Measurements from ENCODE around the gene TMEM231.
"Not testable (repeated sequence)": the region's sequence is repeated elsewhere in the genome, so short reads cannot be mapped to it uniquely, and the experiment has no call there.

TMEM231 gene

GRCh38 chr16:75529056-75529905 lies 26.8 kb downstream of the TMEM231 start:
- DNase-seq, result no peak

GRCh38 chr16:75527825-75528299 lies 28.2 kb downstream of the TMEM231 start:
- no peak for DNase-seq

GRCh38 chr16:75526032-75526790 lies 29.8 kb downstream of the TMEM231 start:
- no peak for DNase-seq

- DNase-seq, result no peak
These were observed 36.9 kb downstream of the TMEM231 start for GRCh38 chr16:75519175-75519574.

- DNase-seq, result not testable (repeated sequence)
These were observed 39.7 kb downstream of the TMEM231 start for GRCh38 chr16:75516189-75516966.

GRCh38 chr16:75514296-75514695 lies 41.8 kb downstream of the TMEM231 start:
- no peak for DNase-seq

GRCh38 chr16:75506574-75506973 lies 49.5 kb downstream of the TMEM231 start:
- no peak for DNase-seq

GRCh38 chr16:75506107-75506506 lies 49.9 kb downstream of the TMEM231 start:
- no peak for DNase-seq

- no peak for DNase-seq
These were observed 52.3 kb downstream of the TMEM231 start for GRCh38 chr16:75503801-75504200.

- no peak for DNase-seq
These were observed 53.0 kb downstream of the TMEM231 start for GRCh38 chr16:75502916-75503605.

GRCh38 chr16:75501820-75502219 lies 54.2 kb downstream of the TMEM231 start:
- not testable (repeated sequence) for DNase-seq

- DNase-seq, result no peak
These were observed 54.7 kb downstream of the TMEM231 start for GRCh38 chr16:75501359-75501758.

GRCh38 chr16:75498605-75499322 lies 57.3 kb downstream of the TMEM231 start:
- not testable (repeated sequence) for DNase-seq

GRCh38 chr16:75497558-75497957 lies 58.5 kb downstream of the TMEM231 start:
- DNase-seq, result no peak

- DNase-seq, result no peak
These were observed 60.9 kb downstream of the TMEM231 start, which contains the start of gene CHST6 for GRCh38 chr16:75495076-75495674. TSS of gene CHST6 (minus strand) at chr16:75495441. CDS start at chr16:75479828, 15,613 bp downstream.

- DNase-seq, result no peak
These were observed 61.4 kb downstream of the TMEM231 start for GRCh38 chr16:75494661-75495075.

GRCh38 chr16:75494184-75494583 lies 61.9 kb downstream of the TMEM231 start:
- DNase-seq, result no peak

GRCh38 chr16:75491876-75492275 lies 64.2 kb downstream of the TMEM231 start:
- DNase-seq, result peak; percentile 77

GRCh38 chr16:75488322-75488721 lies 67.7 kb downstream of the TMEM231 start:
- no peak for DNase-seq

Measured in NCI-H1436 (cell line).